NCI-H1436 treated with DMSO at 0.1 percent for 48 hours (cell line): ENCODE measurements around the gene PKNOX1.
"Not testable (repeated sequence)": the region's sequence is repeated elsewhere in the genome, so short reads cannot be mapped to it uniquely, and the experiment has no call there.

Source experiments
- DNase-seq: peaks from one replicate; lab custom pipeline; 2025; lab: John Stamatoyannopoulos, UW

PKNOX1 gene

GRCh38 chr21:42986125-42986783 lies 11.9 kb downstream of the PKNOX1 start:
- no peak for DNase-seq

- no peak for DNase-seq
Observed at GRCh38 chr21:42988236-42988965, 14.0 kb downstream of the PKNOX1 start.

- not testable (repeated sequence) for DNase-seq
Observed at GRCh38 chr21:42989370-42989769, 15.0 kb downstream of the PKNOX1 start.

- no peak for DNase-seq
Observed at GRCh38 chr21:42989816-42990650, 15.7 kb downstream of the PKNOX1 start.

- DNase-seq = no peak
Observed at GRCh38 chr21:42991992-42992740, 17.8 kb downstream of the PKNOX1 start.

GRCh38 chr21:42993051-42993712 lies 18.8 kb downstream of the PKNOX1 start:
- no peak for DNase-seq

GRCh38 chr21:42997053-42997452 lies 22.7 kb downstream of the PKNOX1 start:
- no peak for DNase-seq

GRCh38 chr21:42997983-42998382 lies 23.6 kb downstream of the PKNOX1 start:
- not testable (repeated sequence) for DNase-seq

GRCh38 chr21:42999152-42999551 lies 24.8 kb downstream of the PKNOX1 start:
- DNase-seq = not testable (repeated sequence)

- DNase-seq = not testable (repeated sequence)
Observed at GRCh38 chr21:43000041-43000440, 25.7 kb downstream of the PKNOX1 start.

- DNase-seq = no peak
Observed at GRCh38 chr21:43001316-43001715, 27.0 kb downstream of the PKNOX1 start.

- DNase-seq = no peak
Observed at GRCh38 chr21:43004926-43005325, 30.6 kb downstream of the PKNOX1 start.

- no peak for DNase-seq
Observed at GRCh38 chr21:43005635-43006034, 31.3 kb downstream of the PKNOX1 start.

GRCh38 chr21:43006051-43006873 lies 31.9 kb downstream of the PKNOX1 start:
- not testable (repeated sequence) for DNase-seq

- DNase-seq = no peak
Observed at GRCh38 chr21:43006874-43007208, 32.5 kb downstream of the PKNOX1 start.

GRCh38 chr21:43012596-43012995 lies 38.2 kb downstream of the PKNOX1 start:
- DNase-seq = no peak

GRCh38 chr21:43015906-43016540 lies 41.7 kb downstream of the PKNOX1 start:
- DNase-seq = no peak

GRCh38 chr21:43016728-43017127 lies 42.4 kb downstream of the PKNOX1 start:
- no peak for DNase-seq

- DNase-seq = no peak
Observed at GRCh38 chr21:43018519-43018918, 44.2 kb downstream of the PKNOX1 start.

GRCh38 chr21:43020177-43020576 lies 45.8 kb downstream of the PKNOX1 start:
- no peak for DNase-seq
